Breast epithelium (tissue), 4 donors: ENCODE measurements around the gene SYNGR4. TPM values are rescaled to one million over a fixed set of nuclear protein-coding genes. Genes with fewer than 3 reads are reported as not detected.
"Not testable (repeated sequence)": the region's sequence is repeated elsewhere in the genome, so short reads cannot be mapped to it uniquely, and the experiment has no call there.

ENCODE experiments used
- DNase-seq, 2 donors: peaks; one replicate each; pipeline ENCODE4 v3.0.0-alpha.2; 2019; ENCODE audit warnings: low spot score in 2 of 2
- H3K27ac ChIP-seq, 2 donors: fragments of 200-600 bp; sonication (generic) in 1 of 2; one replicate each; pipeline ENCODE4 v1.5.1; 2016 to 2019; ENCODE audit warnings: mild to moderate bottlenecking in 1 of 2
- H3K27me3 ChIP-seq, 2 donors: fragments of 200-600 bp; sonication (generic) in 1 of 2; one replicate each; pipeline versions ENCODE4 v1.5.1 to v1.6.0; 2017 to 2019; ENCODE audit warnings: control low read depth in 1 of 2, mild to moderate bottlenecking in 1 of 2
- H3K36me3 ChIP-seq: fragments of 200-600 bp; one replicate; pipeline ENCODE4 v1.5.1; 2019
- H3K4me1 ChIP-seq, 2 donors: fragments of 200-600 bp; sonication (generic); one replicate each; pipeline ENCODE4 v1.5.1; 2016 to 2019; ENCODE audit warnings: control low read depth in 1 of 2
- H3K4me3 ChIP-seq, 3 donors: fragments of 200-600 bp; sonication (generic); 1 replicate in 2 of 3; 2 replicates in 1 of 3; pipeline ENCODE4 v1.5.1; 2016 to 2019; ENCODE audit warnings: mild to moderate bottlenecking in 3 of 3, moderate library complexity in 2 of 3
- H3K9me3 ChIP-seq, 2 donors: fragments of 200-600 bp; sonication (generic) in 1 of 2; one replicate each; pipeline ENCODE4 v1.5.1; 2016 to 2019; ENCODE audit warnings: control low read depth in 1 of 2
- CTCF ChIP-seq, 3 donors: fragments of 450-650 bp; IDR thresholded peaks; one replicate each; pipeline ENCODE4 v1.5.1; 2016 to 2017; ENCODE audit warnings: antibody characterized with exemption in 3 of 3, mild to moderate bottlenecking in 3 of 3, moderate library complexity in 3 of 3
- POLR2A ChIP-seq: fragments of 450-650 bp; IDR thresholded peaks from one replicate; pipeline ENCODE4 v1.6.1; 2016; ENCODE audit warnings: antibody characterized with exemption, mild to moderate bottlenecking, moderate library complexity
- POLR2AphosphoS5 ChIP-seq, 3 donors: sonication (generic); formaldehyde crosslinking; IDR thresholded peaks; one replicate each; pipeline ENCODE4 v1.6.1; 2017; ENCODE audit warnings: antibody characterized with exemption in 3 of 3
- intact Hi-C: fragments of 100-400 bp; cut with DNase I; formaldehyde crosslinking; loops from one replicate; pipeline ENCODE4 v1.15.1; 2023; ENCODE audit warnings: low total_unique reads
- total RNA-seq, 3 donors: library from RNA; depleted of rRNA; stranded (reverse); fragments of >200 nt; gene quantifications; one replicate each; pipeline ENCODE4 v1.1.0, GENCODE V29; 2016

The SYNGR4 gene
- not detected for total RNA-seq

GRCh38 chr19:48363810-48364597 is at the start of gene SYNGR4, which contains the start of gene TMEM143:
Gene SYNGR4 (plus strand): TSS chr19:48364367. CDS start chr19:48365843, 1,476 bp downstream.
Gene TMEM143 (minus strand): TSS chr19:48363940. CDS start chr19:48363920, 20 bp downstream.
- H3K27ac ChIP-seq = peak within 1 kb of the TSS; percentile 95
- no peaks in the 10 kb centered on the region for H3K27me3 ChIP-seq
- TF ChIP-seq CTCF (IDR thresholded peaks at IDR 0.05) (no peak), POLR2A (no peak), POLR2AphosphoS5 (IDR thresholded peaks at IDR 0.05) (peak; percentile 34 to 61 (median 52))
- H3K4me3 ChIP-seq = peak within 1 kb of the TSS; percentile 66 to 73 (median 70)
- intact Hi-C loops = no loop called here
- peak; percentile 98 to 99 for DNase-seq
- no peaks in the 10 kb centered on the region for H3K4me1 ChIP-seq
- no peaks in the 10 kb centered on the region for H3K36me3 ChIP-seq
- H3K9me3 ChIP-seq = no peaks in the 10 kb centered on the region

- no peak overlapping the region for H3K27ac ChIP-seq
- intact Hi-C loops = no loop called here
- no peak for DNase-seq
- no peaks in the 10 kb centered on the region for H3K9me3 ChIP-seq
- H3K36me3 ChIP-seq = no peaks in the 10 kb centered on the region
- no peaks in the 10 kb centered on the region for H3K27me3 ChIP-seq
- no peaks in the 10 kb centered on the region for H3K4me1 ChIP-seq
- no peak overlapping the region for H3K4me3 ChIP-seq
- TF ChIP-seq CTCF (IDR thresholded peaks at IDR 0.05) (no peak), POLR2A (no peak), POLR2AphosphoS5 (IDR thresholded peaks at IDR 0.05) (no peak)
These were observed 48.5 kb upstream of the SYNGR4 start for GRCh38 chr19:48315712-48316111.

GRCh38 chr19:48317708-48317960 is 46.5 kb upstream of the SYNGR4 start:
- H3K4me1 ChIP-seq, H3K4me3 ChIP-seq, DNase-seq, H3K27ac ChIP-seq, H3K27me3 ChIP-seq, H3K36me3 ChIP-seq, intact Hi-C loops, H3K9me3 ChIP-seq: not testable (repeated sequence)

DNA sequence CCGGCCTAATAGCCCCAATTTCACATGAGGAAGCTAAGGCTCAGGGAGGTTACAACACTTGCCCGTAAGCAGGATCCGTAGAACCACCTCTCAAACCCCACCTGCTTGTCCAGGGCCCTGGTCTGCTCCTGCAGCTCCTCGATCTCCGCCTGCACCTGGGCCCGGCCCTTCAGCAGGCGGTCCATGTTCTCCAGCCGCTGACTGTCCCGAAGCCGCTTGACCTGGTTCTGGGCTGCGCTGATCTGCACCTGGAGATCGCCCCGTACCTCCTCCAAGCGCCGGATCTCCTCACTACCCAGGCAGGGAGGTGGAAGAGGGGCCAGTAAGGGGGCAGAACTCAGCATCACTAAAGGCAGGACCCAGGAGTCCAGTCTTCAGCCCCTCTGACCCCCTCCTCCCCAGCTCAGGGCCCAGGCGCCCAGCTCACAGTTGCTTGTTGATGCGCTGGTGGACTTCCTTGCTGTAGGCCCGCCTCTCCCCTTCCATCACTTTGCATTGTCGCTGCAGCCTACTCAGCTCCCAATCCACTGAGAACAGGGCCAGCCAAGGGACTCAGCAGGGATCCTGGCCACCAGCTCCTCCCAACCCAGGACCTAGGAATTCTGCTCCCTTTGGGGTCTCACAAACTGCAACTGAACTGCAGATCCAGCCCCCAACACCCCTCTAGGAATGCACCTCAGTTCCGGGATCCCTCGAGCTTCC is 45.7 kb upstream of the SYNGR4 start:
- H3K9me3 ChIP-seq = no peaks in the 10 kb centered on the region
- no peak overlapping the region for H3K27ac ChIP-seq
- H3K4me1 ChIP-seq = peaks cover 0 to 3% of the 10 kb centered on the region in 2 donors
- H3K36me3 ChIP-seq = no peaks in the 10 kb centered on the region
- H3K4me3 ChIP-seq = no peak overlapping the region
- DNase-seq = no peak
- H3K27me3 ChIP-seq = no peaks in the 10 kb centered on the region
- intact Hi-C loops = no loop called here
- TF ChIP-seq POLR2A = no peak
- no peak for TF ChIP-seq CTCF (IDR thresholded peaks at IDR 0.05)
- TF ChIP-seq POLR2AphosphoS5 (IDR thresholded peaks at IDR 0.05) = no peak

DNA sequence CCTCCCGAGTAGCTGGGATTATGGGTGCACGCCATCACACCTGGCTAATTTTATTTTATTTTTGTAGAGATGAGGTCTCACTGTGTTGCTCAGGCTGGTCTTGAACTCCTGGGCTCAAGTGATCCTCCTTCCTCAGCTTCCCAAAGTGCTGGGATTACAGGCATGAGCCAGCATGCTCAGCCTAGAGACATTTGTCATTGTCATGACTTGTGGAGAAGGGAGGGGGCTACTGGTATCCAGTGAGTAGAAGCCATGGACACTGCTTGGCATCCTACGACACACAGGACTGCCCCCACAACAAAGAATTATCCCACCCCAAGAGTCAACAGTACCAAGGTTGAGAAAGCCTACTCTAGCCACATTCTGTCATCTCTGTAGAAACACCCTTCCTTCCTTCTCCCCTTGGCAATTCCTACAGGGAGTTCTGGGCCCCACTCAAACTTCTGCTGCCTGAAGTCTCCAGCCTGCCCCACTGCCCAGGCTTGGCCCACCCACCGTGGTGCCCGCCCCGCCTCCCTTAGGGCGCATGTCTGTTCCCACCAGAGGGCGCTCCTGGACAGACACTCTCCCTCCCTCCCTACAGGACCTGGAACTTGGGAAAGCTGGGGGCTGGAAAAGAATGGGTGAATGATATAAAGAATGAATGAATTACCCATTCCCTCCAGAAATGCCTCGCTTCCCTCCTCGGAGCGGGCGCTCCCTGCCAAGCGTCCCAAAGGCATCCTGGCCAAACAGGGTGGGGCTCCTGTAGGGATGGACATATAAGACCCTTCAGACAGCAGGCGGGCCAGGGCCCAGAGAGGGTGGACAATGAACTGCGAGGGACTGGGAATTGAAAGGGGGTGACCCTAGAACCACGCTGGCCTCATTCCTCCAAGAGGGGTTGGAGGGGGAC is 44.3 kb upstream of the SYNGR4 start:
- Histone ChIP-seq H3K9me3 (no peaks in the 10 kb centered on the region), H3K4me1 (peaks cover 0 to 3% of the 10 kb centered on the region in 2 donors), H3K27me3 (no peaks in the 10 kb centered on the region), H3K27ac (peak overlapping the region; percentile 99), H3K4me3 (no peak overlapping the region), H3K36me3 (no peaks in the 10 kb centered on the region)
- TF ChIP-seq CTCF (IDR thresholded peaks at IDR 0.05) (peak; percentile 34 to 88 (median 66)), POLR2A (no peak)
- intact Hi-C loops = no loop called here
- peak; percentile 65 to 86 for DNase-seq
